ENCODE data around the gene ATP8A2.

- TF ChIP-seq ATF1 (CRISPR knock-in tag; IDR thresholded peaks at IDR 0.05) (no peak), FOXJ3 (CRISPR knock-in tag; IDR thresholded peaks at IDR 0.05; ENCODE audit: borderline replicate concordance) (no peak), ZNF138 (CRISPR knock-in tag; conservative IDR thresholded peaks at IDR 0.05) (no peak), CTCF (IDR thresholded peaks at IDR 0.05) (no peak), NFYB (CRISPR knock-in tag; conservative IDR thresholded peaks at IDR 0.05; ENCODE audit: low read depth) (no peak), E2F1 (CRISPR knock-in tag; IDR thresholded peaks at IDR 0.05) (no peak), CREB1 (CRISPR knock-in tag; IDR thresholded peaks at IDR 0.05) (no peak), TCF7 (CRISPR knock-in tag; IDR thresholded peaks at IDR 0.05; ENCODE audit: low read depth) (no peak), GABPB1 (CRISPR knock-in tag; IDR thresholded peaks at IDR 0.05) (no peak), ZBTB43 (CRISPR knock-in tag; IDR thresholded peaks at IDR 0.05) (no peak), ELF4 (CRISPR knock-in tag; IDR thresholded peaks at IDR 0.05; ENCODE audit: low read depth) (no peak), USF1 (CRISPR knock-in tag; IDR thresholded peaks at IDR 0.05) (no peak)
Observed at GRCh38 chr13:25742220-25742619, 370.4 kb downstream of the ATP8A2 start.

Measured in WTC11 (cell line).